B cell (primary cell): Measurements from ENCODE around the gene EYS. TPM values are rescaled to one million over a fixed set of nuclear protein-coding genes. Genes with fewer than 3 reads are reported as not detected.

ENCODE experiments used
- ATAC-seq: fragments of 200-7000 bp; cut with Tn5 transposase; one replicate; pipeline ENCODE4 v1.10.0; 2021; ENCODE audit warnings: low read depth, mild to moderate bottlenecking, moderate number of reproducible peaks, moderate library complexity
- CTCF ChIA-PET: fragments of 350-600 bp; sonication (Branson Sonifier 250); formaldehyde crosslinking; loops from one replicate; lab custom pipeline; 2021; ENCODE audit warnings: antibody characterized with exemption, inconsistent platforms; lab: Charles Lee
- POLR2A ChIA-PET: fragments of 350-600 bp; sonication (Branson Sonifier 250); formaldehyde crosslinking; loops from one replicate; lab custom pipeline; 2021; ENCODE audit warnings: antibody characterized with exemption; lab: Charles Lee
- DNase-seq: peaks from one replicate; pipeline ENCODE4 v3.0.0; 2013
- H2AFZ ChIP-seq: 2 replicates; pipeline ENCODE4 v1.6.1; 2012; ENCODE audit warnings: mild to moderate bottlenecking, low read depth, low read length; ENCODE audit not compliant: insufficient read depth, poor library complexity, severe bottlenecking
- H3K27ac ChIP-seq, 2 donors: 1 replicate in 1 of 2; 2 replicates in 1 of 2; pipeline ENCODE4 v1.5.1; 2012 to 2013; ENCODE audit warnings: low read length in 2 of 2, mild to moderate bottlenecking in 2 of 2, moderate library complexity in 1 of 2
- H3K27me3 ChIP-seq, 4 experiments: fragments of 200-600 bp in 1 of 4; sonication (generic) in 1 of 4; replicated peaks in 1 of 4; 1 replicate in 2 of 4; 2 replicates in 2 of 4; pipeline versions ENCODE4 v1.6.1 to v1.7.0; 2013 to 2016; ENCODE audit warnings: low read length in 3 of 4, mild to moderate bottlenecking in 2 of 4, mixed read lengths in 1 of 4, moderate library complexity in 1 of 4; ENCODE audit not compliant: insufficient read depth in 4 of 4, control insufficient read depth in 3 of 4; ENCODE audit errors: control extremely low read depth in 1 of 4
- H3K36me3 ChIP-seq, 2 experiments: replicated peaks in 1 of 2; 1 replicate in 1 of 2; 2 replicates in 1 of 2; pipeline versions ENCODE4 v1.6.1 to v1.7.1; 2013; ENCODE audit warnings: low read length in 1 of 2; ENCODE audit not compliant: insufficient read depth in 2 of 2, control insufficient read depth in 1 of 2; ENCODE audit errors: control extremely low read depth in 1 of 2, extremely low read depth in 1 of 2
- H3K4me1 ChIP-seq, 2 donors: fragments of 200-600 bp in 1 of 2; sonication (generic) in 1 of 2; 1 replicate in 1 of 2; 2 replicates in 1 of 2; pipeline versions ENCODE4 v1.5.1 to v1.6.1; 2013 to 2017; ENCODE audit warnings: low read length in 2 of 2; ENCODE audit not compliant: control insufficient read depth in 2 of 2, insufficient read depth in 2 of 2
- H3K4me2 ChIP-seq: replicated peaks from 2 replicates; pipeline ENCODE3; 2012; ENCODE audit warnings: mild to moderate bottlenecking, low read depth, low read length; ENCODE audit not compliant: poor library complexity, severe bottlenecking
- H3K4me3 ChIP-seq, 5 experiments: fragments of 200-600 bp in 1 of 5; sonication (generic) in 1 of 5; 1 replicate in 3 of 5; 2 replicates in 2 of 5; pipeline versions ENCODE4 v1.5.1 to v1.7.0; 2011 to 2016; ENCODE audit warnings: low read length in 4 of 5, mild to moderate bottlenecking in 4 of 5, low read depth in 2 of 5, control low read depth in 1 of 5, moderate library complexity in 1 of 5; ENCODE audit not compliant: insufficient read depth in 1 of 5; ENCODE audit errors: control extremely low read depth in 1 of 5, extremely low read depth in 1 of 5
- H3K79me2 ChIP-seq: fragments of 200-600 bp; sonication (generic); one replicate; pipeline ENCODE4 v1.6.0; 2016; ENCODE audit warnings: low read length; ENCODE audit not compliant: control insufficient read depth, insufficient read depth
- H3K9ac ChIP-seq: fragments of 200-600 bp; sonication (generic); 2 replicates; pipeline ENCODE4 v1.6.1; 2017; ENCODE audit warnings: mild to moderate bottlenecking, low read length, moderate library complexity
- H3K9me3 ChIP-seq, 3 donors: one replicate each; pipeline versions ENCODE4 v1.6.1 to v1.7.1; 2013; ENCODE audit warnings: low read length in 2 of 3; ENCODE audit not compliant: control insufficient read depth in 2 of 3, insufficient read depth in 1 of 3; ENCODE audit errors: control extremely low read depth in 1 of 3
- H4K20me1 ChIP-seq: 2 replicates; pipeline ENCODE4 v1.6.0; 2012; ENCODE audit warnings: mild to moderate bottlenecking, low read length; ENCODE audit not compliant: insufficient read depth, control insufficient read depth, poor library complexity, severe bottlenecking
- H3K27ac Mint-ChIP-seq: one replicate; pipeline ENCODE4 v1.8.0; 2021; ENCODE audit warnings: mixed read lengths
- H3K27me3 Mint-ChIP-seq: one replicate; pipeline ENCODE4 v1.8.0; 2021; ENCODE audit warnings: mixed read lengths
- H3K4me1 Mint-ChIP-seq: one replicate; pipeline ENCODE4 v1.8.0; 2021; ENCODE audit warnings: mixed read lengths
- H3K4me3 Mint-ChIP-seq: one replicate; pipeline ENCODE4 v1.8.0; 2021; ENCODE audit warnings: mixed read lengths
- H3K9me3 Mint-ChIP-seq: one replicate; pipeline ENCODE4 v1.8.0; 2022; ENCODE audit warnings: mixed read lengths; ENCODE audit not compliant: insufficient read depth
- EZH2 ChIP-seq: IDR thresholded peaks from 2 replicates; pipeline ENCODE4 v1.6.1; 2012; ENCODE audit warnings: borderline replicate concordance, low read depth, mild to moderate bottlenecking, moderate library complexity, low read length; ENCODE audit not compliant: insufficient read depth, poor library complexity, severe bottlenecking
- WGBS: methylation state at CpG from one replicate; pipeline ENCODE4 v1.1.5; 2013; ENCODE audit warnings: missing lambda C conversion rate; ENCODE audit not compliant: insufficient coverage; 5-methylcytosine and 5-hydroxymethylcytosine counted together
- intact Hi-C: fragments of 100-400 bp; cut with micrococcal nuclease; formaldehyde crosslinking; loops from one replicate; pipeline ENCODE4 v1.10.0; 2022
- polyA plus RNA-seq: library from polyadenylated mRNA; depleted of rRNA; stranded (reverse); fragments of >200 nt; gene quantifications from 2 replicates; pipeline ENCODE4 v1.2.3, GENCODE V29; 2012
- total RNA-seq, 2 donors: library from RNA; stranded (reverse); fragments of 120-200 nt in 1 of 2; gene quantifications; 1 replicate in 1 of 2; 2 replicates in 1 of 2; pipeline versions ENCODE4 v1.2.3 to v1.2.4, GENCODE V29; 2013 to 2022
- TF ChIP-seq, protein P1 (sequence below): fragments of 200-600 bp; IDR thresholded peaks from one replicate; pipeline ENCODE4 v1.8.0; 2022; ENCODE audit warnings: antibody characterized with exemption, mild to moderate bottlenecking

EYS gene
- total and polyA plus RNA-seq, 2 donors (not counting 1 experiment from before 2014, with no cell fraction given), result not detected

DNA sequence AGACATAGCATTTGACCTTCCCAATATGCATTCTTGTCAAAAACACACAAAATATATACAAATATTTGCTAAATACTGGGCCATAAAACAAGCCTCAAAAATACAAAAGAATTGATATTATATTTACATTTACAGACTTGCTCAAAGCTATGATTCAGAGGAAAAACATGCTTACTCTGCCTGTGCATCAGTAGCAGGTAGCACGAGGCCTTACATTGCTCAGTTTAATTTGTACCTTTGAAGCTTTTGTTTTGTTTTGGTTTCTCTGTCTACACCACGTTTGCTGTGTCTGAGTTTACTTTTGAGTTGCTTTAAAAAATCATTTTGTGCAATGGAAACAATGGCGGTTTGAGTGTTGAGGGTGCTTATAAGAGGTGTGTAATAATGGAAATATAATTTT, 1972.1 kb downstream of the EYS start:
- WGBS, result 85% methylated on average over 2 of the region's 3 CpGs
- H3K36me3 ChIP-seq, result no peaks in the 10 kb centered on the region
- H3K4me3 ChIP-seq, result no peak overlapping the region
- ATAC-seq (no peak), DNase-seq (no peak)
- H4K20me1 ChIP-seq, result no peaks in the 10 kb centered on the region
- no peaks in the 10 kb centered on the region for H3K4me1 Mint-ChIP-seq
- intact Hi-C loops, result no loop called here
- TF ChIP-seq, protein P1, sequence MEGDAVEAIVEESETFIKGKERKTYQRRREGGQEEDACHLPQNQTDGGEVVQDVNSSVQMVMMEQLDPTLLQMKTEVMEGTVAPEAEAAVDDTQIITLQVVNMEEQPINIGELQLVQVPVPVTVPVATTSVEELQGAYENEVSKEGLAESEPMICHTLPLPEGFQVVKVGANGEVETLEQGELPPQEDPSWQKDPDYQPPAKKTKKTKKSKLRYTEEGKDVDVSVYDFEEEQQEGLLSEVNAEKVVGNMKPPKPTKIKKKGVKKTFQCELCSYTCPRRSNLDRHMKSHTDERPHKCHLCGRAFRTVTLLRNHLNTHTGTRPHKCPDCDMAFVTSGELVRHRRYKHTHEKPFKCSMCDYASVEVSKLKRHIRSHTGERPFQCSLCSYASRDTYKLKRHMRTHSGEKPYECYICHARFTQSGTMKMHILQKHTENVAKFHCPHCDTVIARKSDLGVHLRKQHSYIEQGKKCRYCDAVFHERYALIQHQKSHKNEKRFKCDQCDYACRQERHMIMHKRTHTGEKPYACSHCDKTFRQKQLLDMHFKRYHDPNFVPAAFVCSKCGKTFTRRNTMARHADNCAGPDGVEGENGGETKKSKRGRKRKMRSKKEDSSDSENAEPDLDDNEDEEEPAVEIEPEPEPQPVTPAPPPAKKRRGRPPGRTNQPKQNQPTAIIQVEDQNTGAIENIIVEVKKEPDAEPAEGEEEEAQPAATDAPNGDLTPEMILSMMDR, result no peak
- TF ChIP-seq EZH2, result no peak
- H3K27me3 ChIP-seq, result no peaks in the 10 kb centered on the region
- no peak overlapping the region for H3K27ac Mint-ChIP-seq
- H3K9me3 ChIP-seq, result no peaks in the 10 kb centered on the region
- no peaks in the 10 kb centered on the region for H3K79me2 ChIP-seq
- no peaks in the 10 kb centered on the region for H3K4me1 ChIP-seq
- no peak overlapping the region for H3K4me3 Mint-ChIP-seq
- H3K27ac ChIP-seq, result no peak overlapping the region
- peaks cover 6% of the 10 kb centered on the region for H3K9me3 Mint-ChIP-seq
- H3K4me2 ChIP-seq, result no peak overlapping the region
- CTCF ChIA-PET, result interaction anchor here (1.5 kb wide), 1 partner anchor 29 kb away, joined by 5 read pairs; no protein-coding TSS in a partner anchor
- H3K27me3 Mint-ChIP-seq, result no peaks in the 10 kb centered on the region
- H3K9ac ChIP-seq, result no peak overlapping the region
- no peak overlapping the region for H2AFZ ChIP-seq
- POLR2A ChIA-PET, result no interaction called here

DNA sequence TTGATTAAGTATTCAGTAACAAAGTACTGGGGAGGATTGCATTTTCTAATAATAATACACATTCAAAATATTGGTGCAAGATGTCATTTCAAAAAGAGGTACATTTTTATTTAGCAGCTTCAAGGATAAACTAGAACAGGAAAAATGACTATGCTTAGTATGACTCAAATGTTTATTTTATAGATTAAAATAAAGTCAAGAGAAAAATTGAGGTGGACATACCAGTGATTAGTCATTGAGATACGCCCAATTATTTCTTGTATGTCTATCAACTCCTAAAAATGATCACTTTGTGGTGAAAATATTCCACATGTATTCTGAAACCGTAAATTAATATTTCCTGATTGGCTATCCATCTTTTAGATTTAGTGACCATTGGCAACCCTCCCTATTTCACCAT, 1974.7 kb downstream of the EYS start:
- TF ChIP-seq, protein P1, result no peak
- no peak for TF ChIP-seq EZH2
- Histone ChIP-seq H2AFZ (no peak overlapping the region), H3K36me3 (no peaks in the 10 kb centered on the region), H3K4me3 (no peak overlapping the region), H3K79me2 (no peaks in the 10 kb centered on the region), H4K20me1 (no peaks in the 10 kb centered on the region), H3K9ac (no peak overlapping the region), H3K4me2 (no peak overlapping the region), H3K4me1 (no peaks in the 10 kb centered on the region), H3K9me3 (no peaks in the 10 kb centered on the region), H3K27ac (no peak overlapping the region), H3K27me3 (no peaks in the 10 kb centered on the region)
- H3K4me1 Mint-ChIP-seq, result no peaks in the 10 kb centered on the region
- ChIA-PET CTCF (no interaction called here), POLR2A (no interaction called here)
- ATAC-seq (no peak), DNase-seq (no peak)
- peaks cover 6% of the 10 kb centered on the region for H3K9me3 Mint-ChIP-seq
- WGBS, result no CpG with 5 or more reads among the region's 2 CpGs
- no peak overlapping the region for H3K27ac Mint-ChIP-seq
- no peak overlapping the region for H3K4me3 Mint-ChIP-seq
- no peaks in the 10 kb centered on the region for H3K27me3 Mint-ChIP-seq
- intact Hi-C loops, result no loop called here
